HG02981 (cell line): ENCODE data around the gene ZEB1.

Experiments
- ATAC-seq: cut with Tn5 transposase; IDR thresholded peaks from one replicate; pipeline ENCODE4 v1.9.1; 2021; ENCODE audit warnings: mild to moderate bottlenecking, moderate library complexity; ENCODE audit not compliant: unreplicated experiment

ZEB1 gene

GRCh38 chr10:31318854-31319601 lies at the start of gene ZEB1:
Gene ZEB1 (plus strand): TSS chr10:31319216. CDS start chr10:31319235, 19 bp downstream.
- peak; percentile 26 for ATAC-seq

GRCh38 chr10:31270954-31271353 lies 48.1 kb upstream of the ZEB1 start:
- no peak for ATAC-seq

GRCh38 chr10:31272841-31273240 lies 46.2 kb upstream of the ZEB1 start:
- ATAC-seq = no peak

GRCh38 chr10:31273789-31274188 lies 45.2 kb upstream of the ZEB1 start:
- no peak for ATAC-seq

- ATAC-seq = no peak
These were observed 44.7 kb upstream of the ZEB1 start for GRCh38 chr10:31274310-31274709.

GRCh38 chr10:31278279-31278941 lies 40.6 kb upstream of the ZEB1 start:
- no peak for ATAC-seq

GRCh38 chr10:31280972-31281371 lies 38.0 kb upstream of the ZEB1 start:
- no peak for ATAC-seq

GRCh38 chr10:31288001-31288400 lies 31.0 kb upstream of the ZEB1 start:
- ATAC-seq = no peak

- ATAC-seq = no peak
These were observed 30.1 kb upstream of the ZEB1 start for GRCh38 chr10:31288962-31289361.

GRCh38 chr10:31290386-31290785 lies 28.6 kb upstream of the ZEB1 start:
- no peak for ATAC-seq

GRCh38 chr10:31291123-31291522 lies 27.9 kb upstream of the ZEB1 start:
- ATAC-seq = no peak

- no peak for ATAC-seq
These were observed 24.5 kb upstream of the ZEB1 start for GRCh38 chr10:31294558-31294957.

GRCh38 chr10:31296754-31297153 lies 22.3 kb upstream of the ZEB1 start:
- ATAC-seq = no peak

GRCh38 chr10:31299119-31299518 lies 19.9 kb upstream of the ZEB1 start:
- ATAC-seq = no peak

GRCh38 chr10:31303212-31303611 lies 15.8 kb upstream of the ZEB1 start:
- no peak for ATAC-seq

- ATAC-seq = no peak
These were observed 14.6 kb upstream of the ZEB1 start for GRCh38 chr10:31304291-31304970.

GRCh38 chr10:31313396-31313795 lies 5.6 kb upstream of the ZEB1 start:
- ATAC-seq = no peak

GRCh38 chr10:31314256-31315150 lies 4.5 kb upstream of the ZEB1 start:
- ATAC-seq = no peak

GRCh38 chr10:31315453-31315852 lies 3.6 kb upstream of the ZEB1 start:
- ATAC-seq = no peak

- no peak for ATAC-seq
These were observed 1.8 kb upstream of the ZEB1 start for GRCh38 chr10:31317171-31317570.
